ENCODE results near the gene ANAPC10. TPM values are rescaled to one million over a fixed set of nuclear protein-coding genes. Genes with fewer than 3 reads are reported as not detected.

The ANAPC10 gene
- total RNA-seq, 2 donors from 2014 or later, result 33.9 to 37.4 TPM

GRCh38 chr4:144967161-144967560, 130.8 kb downstream of the ANAPC10 start:
- DNase-seq (ENCODE audit: low spot score) (no peak), ATAC-seq (no peak)
- Mint-ChIP-seq H3K36me3 (no peaks in the 10 kb centered on the region), H3K9me3 (no peaks in the 10 kb centered on the region), H3K27me3 (no peaks in the 10 kb centered on the region), H3K4me3 (no peak overlapping the region), H3K4me1 (ENCODE audit: low read depth in 2 of 2) (no peaks in the 10 kb centered on the region), H3K27ac (no peak overlapping the region)

GRCh38 chr4:144962300-144962699, 135.7 kb downstream of the ANAPC10 start:
- Mint-ChIP-seq H3K9me3 (peaks cover 18% of the 10 kb centered on the region), H3K4me3 (no peak overlapping the region), H3K36me3 (peaks cover 27% of the 10 kb centered on the region), H3K27me3 (peaks cover 0 to 6% of the 10 kb centered on the region in 2 donors), H3K27ac (no peak overlapping the region), H3K4me1 (ENCODE audit: low read depth in 2 of 2) (no peaks in the 10 kb centered on the region)
- ATAC-seq, result no peak
- DNase-seq (ENCODE audit: low spot score), result no peak

- no peak for DNase-seq (ENCODE audit: low spot score)
- no peak for ATAC-seq
- Mint-ChIP-seq H3K36me3 (peaks cover 37% of the 10 kb centered on the region), H3K27me3 (peaks cover 0 to 6% of the 10 kb centered on the region in 2 donors), H3K4me1 (ENCODE audit: low read depth in 2 of 2) (no peaks in the 10 kb centered on the region), H3K4me3 (no peak overlapping the region), H3K9me3 (peaks cover 31% of the 10 kb centered on the region), H3K27ac (no peak overlapping the region)
Measured at GRCh38 chr4:144955104-144955503, 142.9 kb downstream of the ANAPC10 start.

GRCh38 chr4:144954230-144954629, 143.8 kb downstream of the ANAPC10 start:
- no peak overlapping the region for H3K4me3 Mint-ChIP-seq
- H3K4me1 Mint-ChIP-seq (ENCODE audit: low read depth in 2 of 2), result no peaks in the 10 kb centered on the region
- DNase-seq (ENCODE audit: low spot score), result no peak
- H3K36me3 Mint-ChIP-seq, result peaks cover 28% of the 10 kb centered on the region
- no peak overlapping the region for H3K27ac Mint-ChIP-seq
- no peak for ATAC-seq
- H3K9me3 Mint-ChIP-seq, result peaks cover 23% of the 10 kb centered on the region
- H3K27me3 Mint-ChIP-seq, result no peaks in the 10 kb centered on the region

DNA sequence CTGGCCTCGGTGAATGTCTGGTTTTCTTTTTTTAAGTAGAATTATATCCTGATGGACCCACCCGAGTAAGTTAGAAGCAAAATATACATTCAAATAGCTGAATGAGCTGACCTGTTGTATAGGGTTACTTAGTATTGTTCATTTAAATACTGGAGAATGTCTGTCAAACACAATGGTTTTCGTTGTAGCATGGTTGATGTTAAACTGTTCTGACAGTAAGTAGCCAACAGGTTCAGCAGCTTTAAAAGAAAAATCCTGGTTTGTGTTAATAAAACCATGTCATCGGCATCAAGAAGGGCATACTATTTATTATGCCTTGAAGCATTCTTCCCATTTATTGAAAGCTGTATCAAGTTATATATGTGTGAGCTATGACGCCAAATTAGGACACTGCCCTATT, 149.6 kb downstream of the ANAPC10 start:
- DNase-seq (ENCODE audit: low spot score) (no peak), ATAC-seq (no peak)
- Mint-ChIP-seq H3K4me1 (ENCODE audit: low read depth in 2 of 2) (no peaks in the 10 kb centered on the region), H3K27me3 (no peaks in the 10 kb centered on the region), H3K4me3 (no peak overlapping the region), H3K9me3 (peaks cover 11% of the 10 kb centered on the region), H3K36me3 (peaks cover 13% of the 10 kb centered on the region), H3K27ac (no peak overlapping the region)

GRCh38 chr4:144948009-144948408, 150.0 kb downstream of the ANAPC10 start:
- Mint-ChIP-seq H3K9me3 (peaks cover 8% of the 10 kb centered on the region), H3K4me3 (no peak overlapping the region), H3K27ac (no peak overlapping the region), H3K36me3 (peaks cover 9% of the 10 kb centered on the region), H3K4me1 (ENCODE audit: low read depth in 2 of 2) (no peaks in the 10 kb centered on the region), H3K27me3 (no peaks in the 10 kb centered on the region)
- DNase-seq (ENCODE audit: low spot score) (no peak), ATAC-seq (no peak)

Other genes with a start within 250 kb of the ANAPC10 start
- 100 to 1,000 TPM in 1 of 2 donors, 10 to 100 TPM in 1; 89.7 to 119 TPM for gene ABCE1, start 115 bp upstream of the ANAPC10 start, total RNA-seq
- 10 to 100 TPM; 44.1 to 60.8 TPM for gene OTUD4, start 82.4 kb upstream of the ANAPC10 start, total RNA-seq